IPS-15b (cell line): ENCODE results near the gene IGSF9B.

Experiments
- H3K27me3 ChIP-seq: one replicate; pipeline ENCODE4 v1.6.1; 2013; ENCODE audit warnings: low read length; ENCODE audit not compliant: control insufficient read depth, insufficient read depth
- H3K36me3 ChIP-seq: one replicate; pipeline ENCODE4 v1.6.1; 2013; ENCODE audit warnings: low read length; ENCODE audit not compliant: control insufficient read depth, insufficient read depth
- H3K4me1 ChIP-seq: one replicate; pipeline ENCODE4 v1.6.1; 2013; ENCODE audit warnings: mild to moderate bottlenecking, low read length; ENCODE audit not compliant: control insufficient read depth, insufficient read depth
- H3K4me3 ChIP-seq: one replicate; pipeline ENCODE4 v1.5.1; 2013; ENCODE audit warnings: low read depth, low read length
- H3K9ac ChIP-seq: one replicate; pipeline ENCODE4 v1.6.1; 2013; ENCODE audit warnings: low read depth, mild to moderate bottlenecking, low read length
- H3K9me3 ChIP-seq: one replicate; pipeline ENCODE4 v1.6.1; 2013; ENCODE audit warnings: mild to moderate bottlenecking, low read length; ENCODE audit not compliant: control insufficient read depth, insufficient read depth

Gene IGSF9B

GRCh38 chr11:133921513-133921912, 35.3 kb downstream of the IGSF9B start:
- Histone ChIP-seq H3K9ac (no peak overlapping the region), H3K4me3 (no peak overlapping the region), H3K4me1 (no peaks in the 10 kb centered on the region), H3K27me3 (no peaks in the 10 kb centered on the region), H3K36me3 (peaks cover 68% of the 10 kb centered on the region), H3K9me3 (no peaks in the 10 kb centered on the region)

- Histone ChIP-seq H3K4me1 (no peaks in the 10 kb centered on the region), H3K9me3 (no peaks in the 10 kb centered on the region), H3K9ac (no peak overlapping the region), H3K36me3 (peaks cover 69% of the 10 kb centered on the region), H3K4me3 (no peak overlapping the region), H3K27me3 (no peaks in the 10 kb centered on the region)
Measured at GRCh38 chr11:133921026-133921425, 35.7 kb downstream of the IGSF9B start.

DNA sequence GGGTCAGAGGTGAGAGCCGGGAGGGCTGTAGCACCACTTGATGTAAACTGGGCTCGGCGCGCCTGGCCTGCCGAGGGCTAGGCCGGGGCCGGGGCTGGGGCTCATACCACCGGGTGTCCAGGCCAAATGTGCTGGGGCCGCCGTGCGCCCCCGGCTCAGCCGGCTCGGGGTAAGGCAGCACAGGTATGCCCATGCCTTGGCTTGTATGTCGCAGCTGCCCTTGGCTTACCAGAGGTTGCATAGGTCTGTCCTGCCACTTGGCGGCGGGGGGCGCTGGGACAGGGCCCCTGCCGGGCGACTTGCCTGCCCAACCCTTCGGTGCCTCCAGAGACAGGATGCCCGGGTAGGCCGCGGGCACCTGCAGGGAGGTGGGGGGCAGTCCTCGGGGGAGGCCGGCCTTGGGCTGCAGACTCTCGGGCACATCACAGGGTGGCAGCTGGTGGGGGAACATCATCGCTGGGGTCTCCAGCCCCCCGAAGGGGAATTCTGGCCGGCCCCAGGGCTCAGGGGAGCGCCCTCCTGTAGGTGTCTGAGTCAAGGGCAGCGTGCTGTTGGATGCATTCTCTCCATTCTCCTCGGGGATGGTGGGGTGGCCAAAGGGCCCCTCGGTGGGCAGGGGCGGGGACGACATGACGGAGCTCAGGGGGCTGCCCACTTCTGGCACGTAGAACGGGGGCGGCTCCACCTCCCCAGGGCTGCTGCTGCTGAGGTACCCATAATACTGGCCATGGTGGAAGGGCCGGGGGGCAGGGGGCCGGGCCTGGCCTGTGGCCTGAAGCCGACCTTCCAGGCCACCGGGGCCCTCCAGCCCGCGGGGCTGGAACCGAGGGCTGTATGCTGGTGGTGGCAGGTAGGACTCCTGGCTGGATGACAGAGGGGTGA, 36.4 kb downstream of the IGSF9B start:
- Histone ChIP-seq H3K9ac (no peak overlapping the region), H3K4me3 (no peak overlapping the region), H3K4me1 (no peaks in the 10 kb centered on the region), H3K9me3 (no peaks in the 10 kb centered on the region), H3K27me3 (no peaks in the 10 kb centered on the region), H3K36me3 (peaks cover 62% of the 10 kb centered on the region)

DNA sequence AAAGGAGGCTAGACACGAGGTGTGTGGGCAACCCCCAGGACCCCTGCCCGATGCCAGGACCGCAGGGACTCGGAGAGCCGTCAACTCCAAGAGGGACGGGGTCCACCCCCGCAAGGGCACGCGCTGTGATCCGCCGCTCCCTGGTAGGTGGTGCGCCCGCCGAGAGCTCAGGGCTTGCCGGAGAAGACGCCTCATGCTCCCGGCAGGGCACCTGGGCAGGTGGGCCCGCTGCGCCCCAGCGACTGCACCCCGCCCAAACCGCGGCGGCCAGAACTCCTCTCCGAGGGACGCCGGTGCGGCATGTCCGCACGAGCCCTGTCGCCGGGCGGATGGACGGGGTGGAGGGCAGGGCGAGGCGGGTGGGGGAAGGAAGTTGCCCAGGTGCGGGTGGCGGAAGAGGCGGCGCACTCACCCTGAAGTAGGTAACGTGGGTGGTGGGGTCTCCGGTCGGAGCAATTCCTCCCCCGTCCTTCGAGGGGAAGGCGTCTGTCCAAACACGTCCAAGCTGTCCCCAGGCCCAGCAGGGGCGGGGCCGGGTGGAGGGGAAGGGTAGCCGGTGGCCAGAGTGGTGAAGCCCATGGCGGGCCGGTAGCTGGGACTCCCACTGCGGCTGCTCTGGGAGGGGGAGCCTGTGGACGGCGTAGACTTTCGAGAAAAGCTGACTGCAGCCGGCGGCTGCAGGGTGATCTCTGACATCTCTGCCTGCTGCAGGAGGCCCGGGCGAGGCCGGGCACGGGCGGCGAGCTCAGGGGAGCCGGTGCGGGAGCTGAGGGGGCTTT, 37.2 kb downstream of the IGSF9B start:
- H3K27me3 ChIP-seq = no peaks in the 10 kb centered on the region
- no peak overlapping the region for H3K9ac ChIP-seq
- no peak overlapping the region for H3K4me3 ChIP-seq
- peaks cover 54% of the 10 kb centered on the region for H3K36me3 ChIP-seq
- no peaks in the 10 kb centered on the region for H3K9me3 ChIP-seq
- H3K4me1 ChIP-seq = no peaks in the 10 kb centered on the region

DNA sequence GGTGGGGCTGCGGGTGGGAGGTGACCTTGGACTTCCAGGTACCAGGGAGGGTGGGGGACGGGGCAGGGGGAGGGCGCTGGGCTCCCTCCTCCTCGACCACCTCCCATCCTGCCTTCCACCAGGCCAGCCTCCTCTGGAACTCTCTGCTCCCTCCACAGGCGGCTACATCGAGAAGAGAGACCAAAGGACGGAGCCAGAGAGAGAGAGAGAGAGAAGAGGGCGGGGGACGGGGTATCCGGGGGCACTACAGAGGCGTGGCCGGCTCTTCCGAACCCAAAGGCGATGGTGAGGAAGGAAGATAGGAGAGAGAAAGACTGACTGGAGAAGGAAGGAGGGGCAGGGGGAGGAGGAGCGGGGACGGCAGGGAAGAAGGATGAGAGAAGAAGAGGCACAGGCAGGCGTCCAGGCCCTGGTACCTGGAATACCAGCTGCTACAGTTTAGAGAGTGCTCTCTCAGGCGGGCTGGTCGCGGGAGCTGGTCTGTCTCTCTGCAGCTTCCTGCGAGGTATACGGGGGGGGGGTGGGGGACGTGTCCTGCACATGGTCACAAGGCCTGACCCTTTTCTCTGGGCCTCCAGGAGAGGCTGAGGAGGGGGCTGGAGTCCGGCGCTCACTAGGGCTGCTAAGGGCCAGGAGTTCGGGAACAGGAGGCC, 38.0 kb downstream of the IGSF9B start:
- Histone ChIP-seq H3K27me3 (no peaks in the 10 kb centered on the region), H3K9ac (no peak overlapping the region), H3K4me1 (no peaks in the 10 kb centered on the region), H3K4me3 (no peak overlapping the region), H3K9me3 (no peaks in the 10 kb centered on the region), H3K36me3 (peaks cover 49% of the 10 kb centered on the region)

DNA sequence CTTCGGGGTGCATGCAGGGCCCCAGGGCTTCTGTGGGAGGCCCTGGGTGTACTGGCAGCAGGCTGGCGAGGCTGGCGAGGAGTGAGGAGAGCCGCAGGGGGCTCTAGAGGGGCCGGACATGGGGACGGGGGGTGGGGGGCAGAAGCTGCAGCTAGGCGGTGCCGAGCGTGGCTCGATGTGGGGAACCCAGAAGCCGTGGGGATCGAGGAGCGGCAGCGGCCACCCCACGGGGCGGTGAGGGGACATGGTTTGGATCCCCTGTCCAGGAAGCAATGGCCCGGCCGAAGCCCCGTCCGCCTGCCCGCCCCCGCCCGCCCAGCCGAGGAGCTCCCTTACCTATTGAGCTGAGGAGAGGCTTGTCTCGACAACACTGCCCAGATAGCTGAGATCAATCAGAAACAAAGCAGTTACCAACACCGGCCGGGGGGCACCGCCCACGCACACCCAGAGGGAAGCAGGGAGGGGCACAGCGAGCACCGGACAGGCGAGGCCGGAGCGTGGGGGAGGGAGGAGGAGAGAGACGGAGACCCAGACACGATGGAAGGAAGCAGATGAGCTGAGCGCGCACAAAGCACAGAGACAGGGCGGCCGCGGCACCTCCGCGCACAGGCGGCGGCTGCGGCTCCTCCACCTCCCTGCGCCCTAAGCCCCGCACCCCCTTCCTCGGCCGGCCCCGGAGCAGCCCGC, 38.7 kb downstream of the IGSF9B start:
- Histone ChIP-seq H3K36me3 (peaks cover 53% of the 10 kb centered on the region), H3K9me3 (no peaks in the 10 kb centered on the region), H3K4me3 (no peak overlapping the region), H3K9ac (no peak overlapping the region), H3K4me1 (no peaks in the 10 kb centered on the region), H3K27me3 (no peaks in the 10 kb centered on the region)

DNA sequence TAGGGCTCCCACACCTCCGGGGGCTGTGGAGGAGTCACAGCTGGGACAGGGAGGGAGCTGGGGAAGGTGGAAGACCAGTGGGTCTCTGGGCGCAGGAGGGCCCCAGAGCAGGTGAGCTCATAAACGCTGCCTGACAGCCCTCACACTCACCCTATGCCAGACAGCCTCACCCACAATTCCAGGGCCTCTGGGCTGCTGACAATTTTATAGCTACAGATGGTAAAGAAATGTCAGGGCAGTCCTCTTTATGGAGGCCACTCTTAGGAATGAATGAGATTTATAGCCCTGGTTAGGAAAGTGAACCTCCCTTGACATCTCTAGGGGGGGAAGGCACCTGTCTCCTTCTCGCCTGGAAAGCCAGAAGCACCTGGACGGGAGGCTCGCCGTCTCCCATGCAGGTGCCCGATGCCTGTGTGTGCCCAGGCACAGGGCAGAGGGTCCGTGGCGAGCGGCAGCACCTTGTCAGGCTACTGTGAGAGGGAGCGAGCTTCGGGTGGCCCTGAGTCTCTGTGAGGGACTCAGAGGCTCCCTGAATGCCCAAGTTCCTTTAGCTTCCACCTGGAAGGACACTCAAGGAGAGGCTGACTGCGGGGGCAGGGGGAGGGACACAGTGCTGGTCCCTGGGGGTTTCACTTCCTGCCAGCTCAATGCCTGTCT, 39.9 kb downstream of the IGSF9B start:
- H3K9ac ChIP-seq = no peak overlapping the region
- H3K36me3 ChIP-seq = peaks cover 52% of the 10 kb centered on the region
- H3K4me3 ChIP-seq = no peak overlapping the region
- no peaks in the 10 kb centered on the region for H3K4me1 ChIP-seq
- H3K9me3 ChIP-seq = no peaks in the 10 kb centered on the region
- no peaks in the 10 kb centered on the region for H3K27me3 ChIP-seq

DNA sequence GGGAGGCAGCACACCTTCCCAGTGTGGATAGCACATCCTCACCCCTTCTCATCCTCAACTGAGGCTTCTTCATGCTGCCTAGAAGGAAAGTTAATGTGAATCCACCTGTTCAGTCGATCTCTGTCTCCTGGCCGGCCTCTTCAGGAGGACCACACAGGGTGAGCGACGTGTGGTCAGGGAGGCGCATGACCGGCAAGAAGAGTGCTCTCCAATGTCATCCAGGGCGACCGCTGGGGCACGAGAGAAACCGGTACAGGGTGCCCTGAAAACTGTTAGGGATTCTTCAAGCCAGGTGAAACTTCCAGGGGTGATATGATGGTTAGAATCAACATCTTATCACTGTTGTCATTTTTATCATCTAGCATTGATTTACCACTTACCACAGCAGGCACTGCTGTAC, 43.0 kb downstream of the IGSF9B start:
- peaks cover 44% of the 10 kb centered on the region for H3K36me3 ChIP-seq
- H3K27me3 ChIP-seq = no peaks in the 10 kb centered on the region
- H3K4me1 ChIP-seq = no peaks in the 10 kb centered on the region
- no peak overlapping the region for H3K9ac ChIP-seq
- no peak overlapping the region for H3K4me3 ChIP-seq
- H3K9me3 ChIP-seq = no peaks in the 10 kb centered on the region

DNA sequence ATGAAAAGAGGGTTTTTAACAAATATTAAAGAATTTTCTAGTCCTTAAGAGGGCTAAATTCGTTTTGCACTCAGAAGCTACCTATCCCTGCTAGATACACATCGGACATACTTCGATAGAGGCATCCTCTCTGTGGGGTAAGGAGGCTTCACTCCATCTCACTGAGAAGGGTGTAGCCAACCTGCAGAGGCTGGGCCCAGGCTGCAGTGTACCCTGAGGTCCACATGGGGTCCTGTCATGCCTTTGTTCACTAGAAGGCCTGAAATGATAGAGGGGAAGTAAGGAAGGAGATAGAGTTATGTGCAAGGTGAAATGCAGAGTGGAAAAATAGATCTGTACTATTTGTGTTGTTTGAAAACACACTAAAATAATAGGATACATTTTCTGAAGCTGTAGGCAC, 45.6 kb downstream of the IGSF9B start:
- peaks cover 57% of the 10 kb centered on the region for H3K36me3 ChIP-seq
- no peaks in the 10 kb centered on the region for H3K4me1 ChIP-seq
- no peak overlapping the region for H3K9ac ChIP-seq
- H3K9me3 ChIP-seq = no peaks in the 10 kb centered on the region
- no peak overlapping the region for H3K4me3 ChIP-seq
- H3K27me3 ChIP-seq = no peaks in the 10 kb centered on the region

- no peaks in the 10 kb centered on the region for H3K4me1 ChIP-seq
- H3K27me3 ChIP-seq = no peaks in the 10 kb centered on the region
- no peak overlapping the region for H3K9ac ChIP-seq
- peaks cover 60% of the 10 kb centered on the region for H3K36me3 ChIP-seq
- H3K4me3 ChIP-seq = no peak overlapping the region
- no peaks in the 10 kb centered on the region for H3K9me3 ChIP-seq
Measured at GRCh38 chr11:133910101-133910500, 46.7 kb downstream of the IGSF9B start.

DNA sequence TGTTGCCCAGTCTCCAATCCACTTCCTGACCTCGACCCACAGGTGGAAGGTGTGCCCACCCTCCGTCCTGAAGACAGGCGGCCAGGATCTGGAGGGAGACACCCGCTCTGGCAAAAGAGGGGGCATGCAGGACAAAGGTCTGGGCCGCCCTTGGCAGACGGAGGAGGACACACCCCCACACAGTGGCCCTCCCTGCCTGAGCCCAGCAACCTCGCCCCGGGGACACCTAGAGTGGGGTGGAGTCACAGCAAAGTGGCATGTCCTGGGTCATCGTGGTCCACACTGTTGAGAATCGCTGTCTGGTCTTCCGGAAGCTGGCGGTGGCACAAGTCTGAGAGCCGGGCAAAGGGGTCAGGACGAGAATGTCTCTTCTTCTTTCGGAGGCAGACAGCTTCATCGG, 47.9 kb downstream of the IGSF9B start:
- no peak overlapping the region for H3K4me3 ChIP-seq
- H3K27me3 ChIP-seq = no peaks in the 10 kb centered on the region
- no peaks in the 10 kb centered on the region for H3K4me1 ChIP-seq
- H3K9me3 ChIP-seq = no peaks in the 10 kb centered on the region
- H3K9ac ChIP-seq = no peak overlapping the region
- H3K36me3 ChIP-seq = peaks cover 64% of the 10 kb centered on the region
